K562 (cell line): Measurements from ENCODE around the gene MYH2. TPM values are rescaled to one million over a fixed set of nuclear protein-coding genes. Genes with fewer than 3 reads are reported as not detected.

ENCODE experiments used
- ATAC-seq: fragments of 200-7000 bp; cut with Tn5 transposase; 3 replicates; pipeline ENCODE4 v1.9.1; 2020; ENCODE audit warnings: moderate library complexity
- BruUV-seq: library from RNA; stranded (reverse); fragments of 400-500 nt; replicated peaks from 2 replicates; lab custom pipeline; 2021; lab: Mats Ljungman, UMichigan
- CTCF ChIA-PET: fragments of 300-600 bp; formaldehyde crosslinking; extraction: SDS; loops from one replicate; lab custom pipeline; 2021; ENCODE audit warnings: low intra/inter-chr PET ratio; lab: Yijun Ruan, JAX
- POLR2A ChIA-PET: fragments of 300-600, 350-650 bp; sonication (Branson Sonifier 250); formaldehyde crosslinking; extraction: SDS; loops from one replicate; lab custom pipeline; 2021; ENCODE audit warnings: antibody characterized with exemption, inconsistent platforms; lab: Yijun Ruan, JAX
- DNase-seq, 4 experiments: peaks; one replicate each; pipeline versions ENCODE4 v3.0.0 to v3.0.0-alpha.2; 2011 to 2018; ENCODE audit warnings: low spot score in 3 of 4, mixed read lengths in 3 of 4; ENCODE audit errors: extremely low read depth in 1 of 4
- FAIRE-seq: peaks from 2 replicates; lab custom pipeline; 2011; peaks lifted over from hg19 to GRCh38; lab: Jason Lieb, UNC
- H2AFZ ChIP-seq: 2 replicates; pipeline ENCODE4 v1.6.0; 2011; ENCODE audit warnings: low read depth, low read length, control low read depth, inconsistent platforms
- H3K27ac ChIP-seq: fragments of 200-600 bp; 3 replicates; pipeline ENCODE4 v1.8.0; 2011; ENCODE audit warnings: low read depth, mild to moderate bottlenecking, control low read depth, inconsistent platforms, low read length, moderate library complexity, mixed read lengths; ENCODE audit errors: extremely low read depth
- H3K27me3 ChIP-seq, 2 experiments: fragments of 300-600 bp in 1 of 2; 2 replicates in 1 of 2; 3 replicates in 1 of 2; pipeline versions ENCODE4 v1.6.0 to v1.8.0; 2011; ENCODE audit warnings: inconsistent platforms in 2 of 2, low read length in 2 of 2, mild to moderate bottlenecking in 1 of 2, mixed read lengths in 1 of 2, moderate library complexity in 1 of 2; ENCODE audit not compliant: control insufficient read depth in 2 of 2, insufficient read depth in 2 of 2
- H3K36me3 ChIP-seq: fragments of 300-600 bp; 3 replicates; pipeline ENCODE4 v1.8.0; 2011; ENCODE audit warnings: mild to moderate bottlenecking, low read length, inconsistent platforms; ENCODE audit not compliant: control insufficient read depth, insufficient read depth
- H3K4me1 ChIP-seq, 2 experiments: fragments of 200-600 bp in 1 of 2; replicated peaks in 1 of 2; 2 replicates in 1 of 2; 3 replicates in 1 of 2; pipeline versions ENCODE4 v1.5.1 to v1.8.0; 2011; ENCODE audit warnings: inconsistent platforms in 2 of 2, low read length in 2 of 2, mild to moderate bottlenecking in 1 of 2, mixed read lengths in 1 of 2, moderate library complexity in 1 of 2; ENCODE audit not compliant: control insufficient read depth in 2 of 2, insufficient read depth in 2 of 2
- H3K4me2 ChIP-seq: 2 replicates; pipeline ENCODE4 v1.6.1; 2011; ENCODE audit warnings: low read length, control low read depth, inconsistent platforms, mixed read lengths; ENCODE audit not compliant: insufficient read depth
- H3K4me3 ChIP-seq: fragments of 200-600 bp; sonication (generic), shearing (Covaris generic); 2 replicates; pipeline ENCODE4 v1.5.1; 2016; ENCODE audit warnings: control low read depth, inconsistent platforms
- H3K79me2 ChIP-seq: fragments of 200-600 bp; 3 replicates; pipeline ENCODE4 v1.8.0; 2011; ENCODE audit warnings: low read length, inconsistent platforms; ENCODE audit not compliant: control insufficient read depth, insufficient read depth
- H3K9ac ChIP-seq, 2 experiments: 2 replicates each; pipeline versions ENCODE4 v1.6.0 to v1.6.1; 2011; ENCODE audit warnings: low read depth in 2 of 2, low read length in 2 of 2, control low read depth in 1 of 2, inconsistent platforms in 1 of 2, mild to moderate bottlenecking in 1 of 2, mixed read lengths in 1 of 2; ENCODE audit not compliant: insufficient read depth in 1 of 2
- H3K9me1 ChIP-seq: one replicate; pipeline ENCODE4 v1.6.0; 2011; ENCODE audit warnings: inconsistent platforms, mild to moderate bottlenecking, low read length, moderate library complexity; ENCODE audit not compliant: control insufficient read depth, insufficient read depth
- H3K9me3 ChIP-seq: replicated peaks from 2 replicates; pipeline ENCODE4 v1.5.1; 2011; ENCODE audit warnings: low read depth, low read length, inconsistent platforms; ENCODE audit not compliant: control insufficient read depth, insufficient read depth
- H4K20me1 ChIP-seq: replicated peaks from 2 replicates; pipeline ENCODE4 v1.6.1; 2011; ENCODE audit warnings: low read length, inconsistent platforms, mixed read lengths; ENCODE audit not compliant: control insufficient read depth, insufficient read depth
- CEBPG ChIP-seq, 3 experiments: fragments of 200-800 bp in 1 of 3; sonication (Bioruptor generic) in 1 of 3; sonication (generic) in 1 of 3; formaldehyde crosslinking in 1 of 3; IDR thresholded peaks in 2 of 3; conservative IDR thresholded peaks in 1 of 3; 2 replicates each; pipeline versions ENCODE4 v1.6.1 to v1.8.0; 2016 to 2022; ENCODE audit warnings: missing compliant biosample characterization in 2 of 3, missing genetic modification characterization in 2 of 3, mild to moderate bottlenecking in 1 of 3, missing genetic modification reagents in 1 of 3
- ZNF384 ChIP-seq: IDR thresholded peaks from 2 replicates; pipeline ENCODE4 v1.6.1; 2012; ENCODE audit warnings: low read depth, low read length, improper control_type of control experiment
- WGBS: fragments of 100-300 bp; shearing (Covaris generic); methylation state at CpG from one replicate; pipeline ENCODE4 v1.1.6; 2016; ENCODE audit warnings: low coverage, mixed read lengths; ENCODE audit not compliant: insufficient coverage; ENCODE audit errors: missing lambda C conversion rate; 5-methylcytosine and 5-hydroxymethylcytosine counted together
- in situ Hi-C: fragments of 300-500 bp; cut with MboI; formaldehyde crosslinking; loops from 4 replicates; pipeline ENCODE4 v1.15.0; 2018; ENCODE audit warnings: inconsistent platforms, mixed read lengths
- intact Hi-C: fragments of 100-400 bp; cut with micrococcal nuclease; formaldehyde crosslinking; loops from 2 replicates; pipeline ENCODE4 v1.14.2; 2022
- polyA plus RNA-seq, 8 experiments: library from polyadenylated mRNA; depleted of rRNA in 4 of 8; stranded (reverse) in 5 of 8; unstranded in 3 of 8; fragments of >200 nt; fragmentation: Nextera tagmentation in 2 of 8; fragmentation: Illumina TruSeq in 1 of 8; extraction: Ambion mirVana in 2 of 8; extraction: Trizol in 1 of 8; gene quantifications; 2 replicates each; pipeline versions ENCODE4 v1.2.1 to v1.2.3, GENCODE V29; 2011 to 2014; ENCODE audit warnings: inconsistent platforms in 1 of 8, missing spikeins in 1 of 8
- total RNA-seq, 7 experiments: library from RNA; depleted of rRNA in 6 of 7; stranded (reverse); fragments of >200 nt in 6 of 7; fragmentation: Illumina TruSeq in 2 of 7; extraction: Trizol in 2 of 7; gene quantifications; 2 replicates each; pipeline versions ENCODE4 v1.2.1 to v1.2.3, GENCODE V29; 2011 to 2021; ENCODE audit warnings: low replicate concordance in 1 of 7
- TF ChIP-seq, protein P1 (sequence below), 2 experiments: fragments of 450-650 bp in 1 of 2; IDR thresholded peaks; 2 replicates each; pipeline ENCODE4 v1.6.1; 2011 to 2017; ENCODE audit warnings: low read depth in 2 of 2, antibody characterized with exemption in 1 of 2, borderline replicate concordance in 1 of 2, low read length in 1 of 2, mild to moderate bottlenecking in 1 of 2, mixed read lengths in 1 of 2; ENCODE audit not compliant: control insufficient read depth in 1 of 2
- TF ChIP-seq, protein P2 (sequence below): fragments of 450-650 bp; conservative IDR thresholded peaks from 2 replicates; pipeline ENCODE4 v1.6.1; 2016; ENCODE audit warnings: missing genetic modification characterization, low read depth, mild to moderate bottlenecking, control low read depth, missing compliant biosample characterization

Gene MYH2
- total and polyA plus RNA-seq, 9 of the 15 experiments (the other 6 are each of a cell fraction or from before 2014, with no cell fraction given): not detected

DNA sequence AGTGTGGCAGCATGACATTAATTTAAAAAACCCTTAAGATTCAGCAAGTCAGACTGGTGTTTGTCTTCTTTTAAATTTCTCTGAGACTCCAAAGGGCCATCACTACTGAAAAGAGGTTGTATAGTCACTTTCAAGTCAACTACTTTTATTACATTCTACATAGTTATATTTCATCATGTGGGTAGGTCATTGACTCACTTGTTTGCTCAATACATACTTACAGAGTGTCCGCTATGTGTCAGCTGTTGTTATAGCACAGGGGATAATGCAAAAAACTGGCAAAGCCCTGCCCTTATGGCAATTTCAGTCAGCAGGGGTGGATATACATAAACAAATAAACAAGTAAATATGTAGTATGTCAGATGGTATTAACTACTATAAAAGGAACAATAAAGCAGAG lies 77.6 kb downstream of the MYH2 start:
- ChIA-PET CTCF (no interaction called here), POLR2A (no interaction called here)
- Histone ChIP-seq H3K4me3 (no peak overlapping the region), H2AFZ (no peak overlapping the region), H3K9ac (no peak overlapping the region), H3K4me2 (no peak overlapping the region), H3K4me1 (no peaks in the 10 kb centered on the region), H3K9me3 (no peaks in the 10 kb centered on the region), H3K27ac (no peak overlapping the region), H4K20me1 (no peaks in the 10 kb centered on the region), H3K36me3 (no peaks in the 10 kb centered on the region), H3K27me3 (no peaks in the 10 kb centered on the region), H3K9me1 (no peaks in the 10 kb centered on the region), H3K79me2 (no peaks in the 10 kb centered on the region)
- no peak for ATAC-seq
- FAIRE-seq: no peak
- in situ Hi-C loops (no loop called here), intact Hi-C loops (no loop called here)
- BruUV-seq: no TSS peak
- TF ChIP-seq, protein P1, sequence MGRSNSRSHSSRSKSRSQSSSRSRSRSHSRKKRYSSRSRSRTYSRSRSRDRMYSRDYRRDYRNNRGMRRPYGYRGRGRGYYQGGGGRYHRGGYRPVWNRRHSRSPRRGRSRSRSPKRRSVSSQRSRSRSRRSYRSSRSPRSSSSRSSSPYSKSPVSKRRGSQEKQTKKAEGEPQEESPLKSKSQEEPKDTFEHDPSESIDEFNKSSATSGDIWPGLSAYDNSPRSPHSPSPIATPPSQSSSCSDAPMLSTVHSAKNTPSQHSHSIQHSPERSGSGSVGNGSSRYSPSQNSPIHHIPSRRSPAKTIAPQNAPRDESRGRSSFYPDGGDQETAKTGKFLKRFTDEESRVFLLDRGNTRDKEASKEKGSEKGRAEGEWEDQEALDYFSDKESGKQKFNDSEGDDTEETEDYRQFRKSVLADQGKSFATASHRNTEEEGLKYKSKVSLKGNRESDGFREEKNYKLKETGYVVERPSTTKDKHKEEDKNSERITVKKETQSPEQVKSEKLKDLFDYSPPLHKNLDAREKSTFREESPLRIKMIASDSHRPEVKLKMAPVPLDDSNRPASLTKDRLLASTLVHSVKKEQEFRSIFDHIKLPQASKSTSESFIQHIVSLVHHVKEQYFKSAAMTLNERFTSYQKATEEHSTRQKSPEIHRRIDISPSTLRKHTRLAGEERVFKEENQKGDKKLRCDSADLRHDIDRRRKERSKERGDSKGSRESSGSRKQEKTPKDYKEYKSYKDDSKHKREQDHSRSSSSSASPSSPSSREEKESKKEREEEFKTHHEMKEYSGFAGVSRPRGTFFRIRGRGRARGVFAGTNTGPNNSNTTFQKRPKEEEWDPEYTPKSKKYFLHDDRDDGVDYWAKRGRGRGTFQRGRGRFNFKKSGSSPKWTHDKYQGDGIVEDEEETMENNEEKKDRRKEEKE (IDR thresholded peaks at IDR 0.05; ENCODE audit: borderline replicate concordance in 1 of 2, control insufficient read depth in 1 of 2, low read depth in 2 of 2, low read length in 1 of 2): no peak
- TF ChIP-seq, protein P2, sequence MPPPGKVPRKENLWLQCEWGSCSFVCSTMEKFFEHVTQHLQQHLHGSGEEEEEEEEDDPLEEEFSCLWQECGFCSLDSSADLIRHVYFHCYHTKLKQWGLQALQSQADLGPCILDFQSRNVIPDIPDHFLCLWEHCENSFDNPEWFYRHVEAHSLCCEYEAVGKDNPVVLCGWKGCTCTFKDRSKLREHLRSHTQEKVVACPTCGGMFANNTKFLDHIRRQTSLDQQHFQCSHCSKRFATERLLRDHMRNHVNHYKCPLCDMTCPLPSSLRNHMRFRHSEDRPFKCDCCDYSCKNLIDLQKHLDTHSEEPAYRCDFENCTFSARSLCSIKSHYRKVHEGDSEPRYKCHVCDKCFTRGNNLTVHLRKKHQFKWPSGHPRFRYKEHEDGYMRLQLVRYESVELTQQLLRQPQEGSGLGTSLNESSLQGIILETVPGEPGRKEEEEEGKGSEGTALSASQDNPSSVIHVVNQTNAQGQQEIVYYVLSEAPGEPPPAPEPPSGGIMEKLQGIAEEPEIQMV (tag): no peak
- TF ChIP-seq CEBPG (CRISPR knock-in tag; IDR thresholded peaks at IDR 0.05) (no peak), CEBPG (tag; conservative IDR thresholded peaks at IDR 0.05 in 1 of 2, IDR thresholded peaks at IDR 0.05 in 1 of 2) (peak in 1 of 2 experiments; percentile 45; a peak in 1 of 4 replicates), ZNF384 (no peak)
- WGBS: 7% methylated on average over 1 of the region's 1 CpG
- DNase-seq: no peak

Other genes with a start within 250 kb of the MYH2 start
Only the 7 nearest of the 8 such genes appear.
- not detected in 2 replicates for gene MYH13, start 176.7 kb downstream of the MYH2 start, total RNA-seq (2014; rRNA removed)
- gene MYH13, start 176.7 kb downstream of the MYH2 start, total RNA-seq (2014; rRNA removed; fragmentation: Illumina TruSeq; extraction: Trizol): not detected in 2 replicates
- not detected in 2 replicates for gene MYH13, start 176.7 kb downstream of the MYH2 start, total RNA-seq (2015; rRNA removed; fragmentation: Illumina TruSeq; extraction: Trizol)
- gene MYH13, start 176.7 kb downstream of the MYH2 start, total RNA-seq (2021): not detected in 2 replicates
- gene MYH13, start 176.7 kb downstream of the MYH2 start, polyA plus RNA-seq (2011; rRNA removed): not detected in 2 replicates
- gene MYH13, start 176.7 kb downstream of the MYH2 start, polyA plus RNA-seq (2014; fragmentation: Illumina TruSeq; extraction: Trizol): not detected in 2 replicates
- under 1 TPM in 1 of 2 experiments, not detected in 1; 0.01 TPM for gene MYH13, start 176.7 kb downstream of the MYH2 start, polyA plus RNA-seq (2014; fragmentation: Nextera tagmentation; extraction: Ambion mirVana)
- not detected in 2 replicates for gene MYH13, start 176.7 kb downstream of the MYH2 start, polyA plus RNA-seq (2014; rRNA removed)
- not detected in 2 replicates for gene MYH8, start 127.7 kb downstream of the MYH2 start, total RNA-seq (2014; rRNA removed)
- gene MYH8, start 127.7 kb downstream of the MYH2 start, total RNA-seq (2014; rRNA removed; fragmentation: Illumina TruSeq; extraction: Trizol): not detected in 2 replicates
- gene MYH8, start 127.7 kb downstream of the MYH2 start, total RNA-seq (2015; rRNA removed; fragmentation: Illumina TruSeq; extraction: Trizol): not detected in 2 replicates
- gene MYH8, start 127.7 kb downstream of the MYH2 start, total RNA-seq (2021): not detected in 2 replicates
- not detected in 2 replicates for gene MYH8, start 127.7 kb downstream of the MYH2 start, polyA plus RNA-seq (2011; rRNA removed)
- gene MYH8, start 127.7 kb downstream of the MYH2 start, polyA plus RNA-seq (2014; fragmentation: Illumina TruSeq; extraction: Trizol): not detected in 2 replicates
- under 1 TPM; 0.01 to 0.03 TPM for gene MYH8, start 127.7 kb downstream of the MYH2 start, polyA plus RNA-seq (2014; fragmentation: Nextera tagmentation; extraction: Ambion mirVana)
- 0.05 TPM in 1 of 2 replicates, not detected in the other for gene MYH8, start 127.7 kb downstream of the MYH2 start, polyA plus RNA-seq (2014; rRNA removed)
- not detected in 2 replicates for gene MYH4, start 80.1 kb downstream of the MYH2 start, total RNA-seq (2014; rRNA removed)
- not detected in 2 replicates for gene MYH4, start 80.1 kb downstream of the MYH2 start, total RNA-seq (2014; rRNA removed; fragmentation: Illumina TruSeq; extraction: Trizol)
- not detected in 2 replicates for gene MYH4, start 80.1 kb downstream of the MYH2 start, total RNA-seq (2015; rRNA removed; fragmentation: Illumina TruSeq; extraction: Trizol)
- gene MYH4, start 80.1 kb downstream of the MYH2 start, total RNA-seq (2021): not detected in 2 replicates
- not detected in 2 replicates for gene MYH4, start 80.1 kb downstream of the MYH2 start, polyA plus RNA-seq (2011; rRNA removed)
- gene MYH4, start 80.1 kb downstream of the MYH2 start, polyA plus RNA-seq (2014; fragmentation: Illumina TruSeq; extraction: Trizol): not detected in 2 replicates
- gene MYH4, start 80.1 kb downstream of the MYH2 start, polyA plus RNA-seq (2014; fragmentation: Nextera tagmentation; extraction: Ambion mirVana): not detected
- not detected in 2 replicates for gene MYH4, start 80.1 kb downstream of the MYH2 start, polyA plus RNA-seq (2014; rRNA removed)
- not detected in 2 replicates for gene MYH1, start 31.1 kb downstream of the MYH2 start, total RNA-seq (2014; rRNA removed)
- not detected in 2 replicates for gene MYH1, start 31.1 kb downstream of the MYH2 start, total RNA-seq (2014; rRNA removed; fragmentation: Illumina TruSeq; extraction: Trizol)
- not detected in 2 replicates for gene MYH1, start 31.1 kb downstream of the MYH2 start, total RNA-seq (2015; rRNA removed; fragmentation: Illumina TruSeq; extraction: Trizol)
- gene MYH1, start 31.1 kb downstream of the MYH2 start, total RNA-seq (2021): not detected in 2 replicates
- not detected in 2 replicates for gene MYH1, start 31.1 kb downstream of the MYH2 start, polyA plus RNA-seq (2011; rRNA removed)
- not detected in 2 replicates for gene MYH1, start 31.1 kb downstream of the MYH2 start, polyA plus RNA-seq (2014; fragmentation: Illumina TruSeq; extraction: Trizol)
- not detected for gene MYH1, start 31.1 kb downstream of the MYH2 start, polyA plus RNA-seq (2014; fragmentation: Nextera tagmentation; extraction: Ambion mirVana)
- not detected in 2 replicates for gene MYH1, start 31.1 kb downstream of the MYH2 start, polyA plus RNA-seq (2014; rRNA removed)
- gene MYH3, start 107.7 kb upstream of the MYH2 start, total RNA-seq (2014; rRNA removed): 0.12 and 0.36 TPM in 2 replicates
- 0.38 and 0.44 TPM in 2 replicates for gene MYH3, start 107.7 kb upstream of the MYH2 start, total RNA-seq (2014; rRNA removed; fragmentation: Illumina TruSeq; extraction: Trizol)
- gene MYH3, start 107.7 kb upstream of the MYH2 start, total RNA-seq (2015; rRNA removed; fragmentation: Illumina TruSeq; extraction: Trizol): 0.30 and 0.51 TPM in 2 replicates
- 0.07 and 0.35 TPM in 2 replicates for gene MYH3, start 107.7 kb upstream of the MYH2 start, total RNA-seq (2021)
- gene MYH3, start 107.7 kb upstream of the MYH2 start, polyA plus RNA-seq (2011; rRNA removed): 0.75 and 0.91 TPM in 2 replicates
- gene MYH3, start 107.7 kb upstream of the MYH2 start, polyA plus RNA-seq (2014; fragmentation: Illumina TruSeq; extraction: Trizol): 0.44 and 0.51 TPM in 2 replicates
- under 1 TPM in 1 of 2 experiments, not detected in 1; 0.31 TPM for gene MYH3, start 107.7 kb upstream of the MYH2 start, polyA plus RNA-seq (2014; fragmentation: Nextera tagmentation; extraction: Ambion mirVana)
- gene MYH3, start 107.7 kb upstream of the MYH2 start, polyA plus RNA-seq (2014; rRNA removed): 0.22 and 0.24 TPM in 2 replicates
- 40.9 and 51.1 TPM in 2 replicates for gene SCO1, start 147.9 kb upstream of the MYH2 start, total RNA-seq (2014; rRNA removed)
- gene SCO1, start 147.9 kb upstream of the MYH2 start, total RNA-seq (2014; rRNA removed; fragmentation: Illumina TruSeq; extraction: Trizol): 24.1 and 24.6 TPM in 2 replicates
- gene SCO1, start 147.9 kb upstream of the MYH2 start, total RNA-seq (2015; rRNA removed; fragmentation: Illumina TruSeq; extraction: Trizol): 19.7 and 20.5 TPM in 2 replicates
- gene SCO1, start 147.9 kb upstream of the MYH2 start, total RNA-seq (2021): 32.9 and 35.1 TPM in 2 replicates
- gene SCO1, start 147.9 kb upstream of the MYH2 start, polyA plus RNA-seq (2011; rRNA removed): 17.3 and 22.1 TPM in 2 replicates
- gene SCO1, start 147.9 kb upstream of the MYH2 start, polyA plus RNA-seq (2014; fragmentation: Illumina TruSeq; extraction: Trizol): 16.0 and 16.6 TPM in 2 replicates
- 1 to 10 TPM; 7.1 to 8.6 TPM for gene SCO1, start 147.9 kb upstream of the MYH2 start, polyA plus RNA-seq (2014; fragmentation: Nextera tagmentation; extraction: Ambion mirVana)
- gene SCO1, start 147.9 kb upstream of the MYH2 start, polyA plus RNA-seq (2014; rRNA removed): 28.1 and 35.6 TPM in 2 replicates
- 4.0 and 4.7 TPM in 2 replicates for gene ADPRM, start 147.9 kb upstream of the MYH2 start, total RNA-seq (2014; rRNA removed)
- gene ADPRM, start 147.9 kb upstream of the MYH2 start, total RNA-seq (2014; rRNA removed; fragmentation: Illumina TruSeq; extraction: Trizol): 9.0 and 10.0 TPM in 2 replicates
- 4.6 and 5.2 TPM in 2 replicates for gene ADPRM, start 147.9 kb upstream of the MYH2 start, total RNA-seq (2015; rRNA removed; fragmentation: Illumina TruSeq; extraction: Trizol)
- gene ADPRM, start 147.9 kb upstream of the MYH2 start, total RNA-seq (2021): 5.1 and 5.3 TPM in 2 replicates
- gene ADPRM, start 147.9 kb upstream of the MYH2 start, polyA plus RNA-seq (2011; rRNA removed): 11.4 and 11.5 TPM in 2 replicates
- gene ADPRM, start 147.9 kb upstream of the MYH2 start, polyA plus RNA-seq (2014; fragmentation: Illumina TruSeq; extraction: Trizol): 6.0 and 6.2 TPM in 2 replicates
- gene ADPRM, start 147.9 kb upstream of the MYH2 start, polyA plus RNA-seq (2014; fragmentation: Nextera tagmentation; extraction: Ambion mirVana): 10 to 100 TPM; 13.8 to 17.6 TPM
- gene ADPRM, start 147.9 kb upstream of the MYH2 start, polyA plus RNA-seq (2014; rRNA removed): 5.5 and 5.6 TPM in 2 replicates